Osteocyte (in vitro differentiated cells): Measurements from ENCODE around the gene APOL1. TPM values are rescaled to one million over a fixed set of nuclear protein-coding genes. Genes with fewer than 3 reads are reported as not detected.

Experiments
- DNase-seq: peaks from one replicate; pipeline ENCODE4 v3.0.0; 2021; ENCODE audit warnings: mixed read lengths; ENCODE audit not compliant: unreplicated experiment; ENCODE audit errors: extremely low spot score
- H3K27ac Mint-ChIP-seq: one replicate; pipeline ENCODE4 v1.8.0; 2021; ENCODE audit warnings: mild to moderate bottlenecking, mixed read lengths; ENCODE audit not compliant: unreplicated experiment
- H3K27me3 Mint-ChIP-seq: one replicate; pipeline ENCODE4 v1.8.0; 2021; ENCODE audit warnings: mixed read lengths; ENCODE audit not compliant: unreplicated experiment
- H3K36me3 Mint-ChIP-seq: one replicate; pipeline ENCODE4 v1.8.0; 2021; ENCODE audit warnings: mixed read lengths; ENCODE audit not compliant: unreplicated experiment
- H3K4me1 Mint-ChIP-seq: one replicate; pipeline ENCODE4 v1.8.0; 2021; ENCODE audit warnings: mixed read lengths; ENCODE audit not compliant: unreplicated experiment
- H3K4me3 Mint-ChIP-seq: one replicate; pipeline ENCODE4 v1.8.0; 2021; ENCODE audit warnings: mild to moderate bottlenecking, moderate library complexity, mixed read lengths; ENCODE audit not compliant: unreplicated experiment
- H3K9me3 Mint-ChIP-seq: one replicate; pipeline ENCODE4 v1.8.0; 2021; ENCODE audit warnings: mixed read lengths; ENCODE audit not compliant: unreplicated experiment
- total RNA-seq: library from RNA; stranded (reverse); gene quantifications from 2 replicates; pipeline ENCODE4 v1.2.1, GENCODE V29; 2021
- TF ChIP-seq, protein P1 (sequence below): fragments of 200-600 bp; sonication (generic); IDR thresholded peaks from 2 replicates; pipeline ENCODE4 v1.5.0; 2021; ENCODE audit warnings: antibody characterized with exemption, mild to moderate bottlenecking, moderate library complexity

The APOL1 gene
- total RNA-seq, 1 donor from 2014 or later, result 16.2 TPM

DNA sequence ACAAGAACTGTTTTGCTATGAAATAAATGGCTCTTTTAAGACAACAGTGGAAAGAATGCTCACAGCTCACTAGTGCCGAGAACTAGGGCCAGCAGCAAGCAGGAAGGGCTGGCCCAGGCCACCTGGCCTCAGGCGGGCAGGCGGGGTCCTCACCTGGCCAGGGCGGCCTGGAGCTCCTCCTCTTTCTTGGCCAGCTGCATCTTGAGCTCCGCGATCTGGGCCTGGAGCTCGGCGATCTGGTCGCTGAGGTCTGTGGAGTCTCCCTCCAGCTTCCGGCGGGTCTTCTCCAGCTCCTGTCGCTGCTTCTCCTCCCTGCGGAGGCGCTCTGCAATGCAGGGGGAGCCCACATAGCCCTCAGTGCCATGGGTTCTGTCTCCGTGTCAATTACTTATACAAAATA, 43.8 kb downstream of the APOL1 start:
- no peak for DNase-seq
- Mint-ChIP-seq H3K4me1 (peaks cover 2% of the 10 kb centered on the region), H3K36me3 (peaks cover 65% of the 10 kb centered on the region), H3K27me3 (no peaks in the 10 kb centered on the region), H3K27ac (no peak overlapping the region), H3K4me3 (no peak overlapping the region), H3K9me3 (no peaks in the 10 kb centered on the region)
- TF ChIP-seq, protein P1, sequence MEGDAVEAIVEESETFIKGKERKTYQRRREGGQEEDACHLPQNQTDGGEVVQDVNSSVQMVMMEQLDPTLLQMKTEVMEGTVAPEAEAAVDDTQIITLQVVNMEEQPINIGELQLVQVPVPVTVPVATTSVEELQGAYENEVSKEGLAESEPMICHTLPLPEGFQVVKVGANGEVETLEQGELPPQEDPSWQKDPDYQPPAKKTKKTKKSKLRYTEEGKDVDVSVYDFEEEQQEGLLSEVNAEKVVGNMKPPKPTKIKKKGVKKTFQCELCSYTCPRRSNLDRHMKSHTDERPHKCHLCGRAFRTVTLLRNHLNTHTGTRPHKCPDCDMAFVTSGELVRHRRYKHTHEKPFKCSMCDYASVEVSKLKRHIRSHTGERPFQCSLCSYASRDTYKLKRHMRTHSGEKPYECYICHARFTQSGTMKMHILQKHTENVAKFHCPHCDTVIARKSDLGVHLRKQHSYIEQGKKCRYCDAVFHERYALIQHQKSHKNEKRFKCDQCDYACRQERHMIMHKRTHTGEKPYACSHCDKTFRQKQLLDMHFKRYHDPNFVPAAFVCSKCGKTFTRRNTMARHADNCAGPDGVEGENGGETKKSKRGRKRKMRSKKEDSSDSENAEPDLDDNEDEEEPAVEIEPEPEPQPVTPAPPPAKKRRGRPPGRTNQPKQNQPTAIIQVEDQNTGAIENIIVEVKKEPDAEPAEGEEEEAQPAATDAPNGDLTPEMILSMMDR, result no peak

GRCh38 chr22:36297568-36297967, 44.6 kb downstream of the APOL1 start:
- no peak for DNase-seq
- TF ChIP-seq, protein P1, result no peak
- Mint-ChIP-seq H3K4me1 (peaks cover 4% of the 10 kb centered on the region), H3K27me3 (no peaks in the 10 kb centered on the region), H3K36me3 (peaks cover 64% of the 10 kb centered on the region), H3K9me3 (no peaks in the 10 kb centered on the region), H3K4me3 (no peak overlapping the region), H3K27ac (no peak overlapping the region)

DNA sequence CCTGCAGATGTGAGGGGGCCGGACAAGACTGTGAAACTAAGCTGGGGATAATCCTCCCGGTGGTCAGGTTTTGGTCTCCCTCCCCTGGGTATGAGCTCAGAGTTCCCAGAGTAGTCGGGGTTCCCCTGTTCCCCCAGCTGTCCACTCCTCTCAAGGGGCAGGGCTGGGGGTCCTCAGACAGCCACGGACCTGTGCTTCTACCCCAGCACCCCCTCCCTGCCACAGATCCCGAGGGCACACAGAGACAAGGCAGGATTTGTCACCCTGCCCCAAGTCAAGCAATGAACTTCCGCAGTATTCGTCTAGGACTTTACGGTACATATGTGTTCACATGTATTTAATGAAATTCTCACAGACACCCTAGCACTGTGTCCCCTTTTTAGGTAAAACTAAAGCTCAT, 45.2 kb downstream of the APOL1 start:
- peaks cover 62% of the 10 kb centered on the region for H3K36me3 Mint-ChIP-seq
- H3K27ac Mint-ChIP-seq, result no peak overlapping the region
- TF ChIP-seq, protein P1, result no peak
- no peak overlapping the region for H3K4me3 Mint-ChIP-seq
- H3K27me3 Mint-ChIP-seq, result no peaks in the 10 kb centered on the region
- H3K4me1 Mint-ChIP-seq, result peaks cover 4% of the 10 kb centered on the region
- no peaks in the 10 kb centered on the region for H3K9me3 Mint-ChIP-seq
- DNase-seq, result no peak

DNA sequence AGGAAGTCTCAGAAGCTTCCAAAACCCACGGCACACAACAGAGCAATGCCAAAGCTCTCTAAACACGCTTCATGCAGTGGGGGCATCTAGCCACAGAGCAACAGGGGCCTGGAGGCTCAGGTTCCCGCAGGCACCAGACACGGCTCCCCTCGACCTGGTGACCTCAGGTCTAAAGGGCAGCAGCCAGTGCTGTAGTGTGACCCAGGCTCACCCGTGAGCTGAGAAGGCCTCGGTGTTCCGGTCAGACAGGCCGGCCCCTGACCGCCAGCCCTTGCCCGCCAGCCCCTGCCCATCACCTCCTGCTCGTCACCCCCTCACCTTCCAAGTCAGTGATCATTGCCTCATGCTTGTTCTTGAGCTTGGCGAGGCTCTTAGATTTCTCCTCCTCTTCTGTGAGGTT, 45.7 kb downstream of the APOL1 start:
- no peak for DNase-seq
- peaks cover 4% of the 10 kb centered on the region for H3K4me1 Mint-ChIP-seq
- no peak overlapping the region for H3K27ac Mint-ChIP-seq
- no peak overlapping the region for H3K4me3 Mint-ChIP-seq
- H3K27me3 Mint-ChIP-seq, result no peaks in the 10 kb centered on the region
- peaks cover 64% of the 10 kb centered on the region for H3K36me3 Mint-ChIP-seq
- H3K9me3 Mint-ChIP-seq, result no peaks in the 10 kb centered on the region
- TF ChIP-seq, protein P1, result no peak

- Mint-ChIP-seq H3K27ac (peak overlapping the region; percentile 38), H3K36me3 (peaks cover 65% of the 10 kb centered on the region), H3K4me1 (peaks cover 4% of the 10 kb centered on the region), H3K9me3 (no peaks in the 10 kb centered on the region), H3K4me3 (no peak overlapping the region), H3K27me3 (no peaks in the 10 kb centered on the region)
- TF ChIP-seq, protein P1, result no peak
- no peak for DNase-seq
These were observed 46.4 kb downstream of the APOL1 start for GRCh38 chr22:36299295-36299694.
